MM.1S (cell line): ENCODE results near the gene PRM2.

Experiments
- CTCF ChIP-seq: fragments of 300-600 bp; sonication (generic); IDR thresholded peaks from 2 replicates; pipeline ENCODE4 v1.5.1; 2016; ENCODE audit warnings: antibody characterized with exemption, low read length, mixed read lengths
- EZH2 ChIP-seq: fragments of 300-600 bp; sonication (generic); optimal IDR thresholded peaks from 2 replicates; pipeline ENCODE3; 2017; ENCODE audit warnings: low read depth, mild to moderate bottlenecking, antibody characterized with exemption, low read length, mixed read lengths
- EZH2phosphoT487 ChIP-seq: fragments of 300-600 bp; sonication (generic); IDR thresholded peaks from 2 replicates; pipeline ENCODE4 v1.6.1; 2018; ENCODE audit warnings: antibody characterized with exemption, low read length

DNA sequence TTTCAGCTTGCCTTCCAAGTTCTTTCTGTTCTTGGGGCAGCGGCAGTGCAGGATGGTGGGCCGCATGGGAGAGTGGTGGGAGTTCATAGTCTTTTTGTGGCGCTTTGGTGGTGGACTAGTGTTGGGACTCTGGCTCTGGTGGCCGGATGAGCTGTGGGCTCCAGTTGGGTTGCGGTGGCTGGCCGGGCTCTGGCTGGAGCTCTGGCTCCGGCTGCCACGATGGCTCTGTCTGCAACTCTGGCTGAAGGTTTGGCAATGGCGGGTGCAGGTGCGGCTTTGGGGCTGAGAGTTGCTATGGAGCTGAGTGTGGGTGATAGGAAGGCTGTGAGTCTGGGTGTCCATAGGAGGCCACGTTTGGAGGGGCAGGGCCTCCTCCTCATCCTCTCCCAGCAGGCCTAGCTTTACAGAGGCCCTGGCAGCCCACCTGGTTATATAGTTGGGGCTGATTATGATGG is 7.3 kb downstream of the PRM2 start, which contains the start of gene TNP2:
- no peak for TF ChIP-seq EZH2phosphoT487
- no peak for TF ChIP-seq CTCF
- TF ChIP-seq EZH2: no peak
